Middle frontal gyrus (tissue), 1 donor: ENCODE results near the gene RMI2.
"Not testable (repeated sequence)": the region's sequence is repeated elsewhere in the genome, so short reads cannot be mapped to it uniquely, and the experiment has no call there.

Experiments used
- DNase-seq: peaks from one replicate; pipeline ENCODE4 v3.0.0-alpha.2; 2015; ENCODE audit warnings: low spot score; ENCODE audit errors: extremely low spot score

RMI2 gene

DNA sequence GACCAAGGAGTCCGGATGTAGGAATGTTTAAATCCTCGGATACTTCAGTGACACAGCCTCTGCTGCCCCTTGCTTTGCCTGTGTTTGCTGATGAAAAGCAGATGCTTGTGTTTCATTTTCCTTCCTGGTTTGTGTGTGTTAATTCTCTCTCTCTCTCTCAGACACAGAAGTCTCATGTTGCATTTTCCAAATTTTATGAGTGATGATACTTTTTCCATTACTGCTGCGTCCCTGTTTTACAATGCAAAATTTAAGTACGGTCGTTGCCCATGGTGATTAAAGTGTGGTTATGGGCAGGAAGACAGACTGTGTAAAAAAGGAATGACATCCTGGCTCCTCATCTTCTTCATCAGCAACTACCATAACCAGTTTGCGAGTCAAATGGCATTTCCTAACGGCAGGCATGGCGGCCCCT lies 5.7 kb downstream of the RMI2 start:
- DNase-seq, result no peak

DNA sequence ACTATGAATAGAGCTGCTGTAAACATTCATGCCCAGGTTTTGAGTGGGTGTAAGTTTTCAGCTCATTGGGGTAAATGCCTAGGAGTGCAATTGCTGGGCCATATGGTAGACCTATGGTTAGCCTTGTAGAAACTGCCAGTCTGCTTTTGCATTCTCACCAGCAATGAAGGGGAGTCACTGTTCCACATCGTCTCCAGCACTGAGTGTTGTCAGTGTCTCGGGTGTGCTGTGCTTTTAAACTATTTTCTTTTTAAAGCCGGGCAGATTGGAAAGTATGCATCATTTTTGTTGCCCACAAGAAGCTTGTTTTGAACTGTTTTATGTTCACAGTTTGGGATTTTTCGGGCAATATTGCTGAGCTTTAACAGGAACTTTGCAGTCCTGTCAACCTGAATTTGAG lies 7.9 kb downstream of the RMI2 start:
- no peak for DNase-seq

GRCh38 chr16:11354407-11354732 lies 9.1 kb downstream of the RMI2 start:
- no peak for DNase-seq

DNA sequence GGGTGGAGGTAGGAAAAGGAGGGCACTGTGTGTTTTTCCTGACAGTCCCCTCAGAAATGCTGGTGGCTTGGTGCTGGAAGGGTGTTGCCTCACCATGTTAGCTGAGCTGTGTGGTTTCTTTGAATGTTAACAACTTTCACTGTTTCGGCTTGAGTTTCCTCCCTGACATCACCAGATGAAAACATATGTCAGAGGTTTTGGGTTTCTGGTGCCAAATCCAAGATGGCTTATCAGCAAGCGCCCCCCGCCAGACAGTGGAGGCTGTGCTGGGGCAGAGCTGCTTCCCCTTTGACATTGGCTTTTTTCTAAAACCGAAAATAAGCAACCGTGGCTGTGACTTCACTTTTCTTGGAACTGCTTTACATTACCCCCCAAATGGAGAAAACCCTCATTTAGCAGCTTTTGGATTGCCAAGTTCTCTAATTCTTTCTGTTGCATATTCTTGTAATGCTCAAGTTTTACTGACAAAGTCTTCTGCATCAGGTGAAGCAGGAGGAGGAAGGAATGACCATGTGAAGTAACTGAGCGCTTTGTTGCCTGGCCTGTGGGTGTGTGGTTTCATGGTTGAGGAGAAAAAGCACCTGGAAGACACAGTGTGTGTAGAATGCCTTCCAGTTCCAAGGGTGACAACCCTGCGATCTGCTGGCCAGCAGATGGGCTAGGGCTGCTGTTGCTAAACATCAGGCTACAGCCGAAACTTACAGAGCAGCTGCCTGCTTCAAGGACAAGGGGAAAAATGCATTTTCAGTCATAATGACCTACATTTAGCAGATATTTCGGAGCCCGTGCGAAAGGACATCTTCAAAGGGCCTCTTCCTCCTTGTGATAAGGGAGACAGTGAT lies 9.7 kb downstream of the RMI2 start:
- DNase-seq, result no peak

GRCh38 chr16:11355862-11356261 lies 10.6 kb downstream of the RMI2 start:
- DNase-seq, result no peak

DNA sequence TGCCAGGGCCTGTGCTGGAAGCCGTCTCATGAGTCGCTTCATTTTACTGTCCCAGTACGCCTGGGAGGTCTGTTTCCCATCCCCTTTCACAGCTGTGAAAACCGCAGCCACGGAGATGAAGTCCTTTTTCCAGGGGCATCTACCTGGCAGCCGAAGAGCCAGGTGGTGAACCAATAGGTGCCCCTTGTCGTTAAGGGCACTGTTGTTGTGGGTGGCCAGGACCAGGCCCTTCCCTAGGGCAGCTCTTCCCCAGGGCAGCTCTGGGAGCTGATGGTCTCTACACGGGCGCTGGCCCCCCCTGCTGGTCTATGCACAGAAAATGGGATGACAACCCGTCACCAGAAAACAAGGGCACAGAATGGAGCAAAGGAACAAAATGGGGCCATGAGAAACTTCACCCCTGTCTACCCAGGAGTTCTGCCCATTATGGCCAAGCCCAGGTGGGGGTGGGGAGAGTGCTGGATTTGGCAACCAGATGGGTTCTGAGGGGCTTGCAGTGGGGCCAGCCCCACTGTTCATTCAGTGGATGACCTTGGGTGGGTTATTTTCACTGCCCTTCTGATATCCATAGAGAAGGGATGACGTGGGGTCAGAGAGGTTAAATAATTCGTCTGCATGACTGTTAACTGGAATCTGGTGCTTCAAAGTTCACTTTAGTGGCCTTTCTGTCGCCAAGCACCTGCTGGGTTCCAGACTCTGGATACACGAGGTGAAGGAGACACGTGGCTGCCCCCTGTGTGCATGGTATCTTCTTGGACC lies 11.5 kb downstream of the RMI2 start:
- DNase-seq, result no peak

- DNase-seq, result no peak
These were observed 13.3 kb downstream of the RMI2 start for GRCh38 chr16:11358531-11358930.

DNA sequence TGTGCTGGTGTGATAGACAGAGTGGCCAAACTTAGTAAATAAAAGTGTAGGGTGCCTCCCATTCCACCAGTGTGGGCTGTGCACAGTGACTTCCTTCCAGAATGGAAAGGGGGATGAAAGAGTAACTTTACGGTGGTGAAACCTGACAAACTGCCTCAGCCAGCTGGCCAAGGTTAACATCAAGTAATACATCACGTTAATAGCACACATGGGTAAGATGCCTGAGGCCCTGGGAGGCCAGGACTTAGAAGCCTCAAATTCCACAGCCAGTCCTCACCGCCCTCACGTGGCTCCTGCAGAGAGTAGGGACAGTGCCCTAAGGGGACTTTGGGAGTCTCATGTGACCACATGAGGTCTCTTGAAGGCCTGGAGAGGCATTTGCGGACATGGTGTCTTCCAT lies 14.1 kb downstream of the RMI2 start:
- DNase-seq, result no peak

- no peak for DNase-seq
These were observed 15.5 kb downstream of the RMI2 start for GRCh38 chr16:11360641-11361373.

DNA sequence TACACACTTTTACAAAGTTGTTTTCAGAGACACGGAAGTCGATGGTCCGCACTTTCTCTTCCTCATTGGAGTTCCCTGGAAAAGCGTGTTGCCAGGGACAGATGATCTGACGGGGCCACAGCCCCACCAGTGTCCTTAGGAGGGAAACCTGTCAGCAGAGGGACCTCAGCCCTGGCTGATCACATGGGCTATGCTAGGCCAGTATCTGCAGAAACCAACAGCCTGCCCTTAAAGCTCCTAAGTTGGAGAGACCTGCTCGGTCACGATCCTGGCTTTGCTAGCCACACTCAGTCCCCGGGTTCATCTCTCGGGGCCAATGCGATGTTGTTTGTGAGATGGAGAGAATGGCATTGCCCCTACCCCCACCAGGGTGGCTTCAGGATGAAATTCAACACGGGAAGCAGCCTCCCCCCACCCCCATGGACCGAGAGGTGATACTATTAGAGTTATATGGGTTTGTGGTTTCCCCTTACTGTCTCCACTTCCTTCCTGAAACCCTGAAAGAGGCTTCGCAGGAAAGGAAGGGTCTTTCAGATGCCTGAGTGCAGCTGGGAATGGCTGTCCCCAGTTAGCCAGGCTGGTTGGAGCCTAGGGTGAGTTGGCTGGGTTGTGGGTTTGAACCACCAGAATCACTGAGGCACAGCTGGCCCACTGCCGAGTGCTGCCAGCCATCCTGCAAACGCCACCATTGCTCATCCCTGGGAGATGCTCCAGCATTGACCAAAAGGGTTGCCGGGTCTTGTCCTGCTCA lies 16.6 kb downstream of the RMI2 start:
- DNase-seq, result no peak

DNA sequence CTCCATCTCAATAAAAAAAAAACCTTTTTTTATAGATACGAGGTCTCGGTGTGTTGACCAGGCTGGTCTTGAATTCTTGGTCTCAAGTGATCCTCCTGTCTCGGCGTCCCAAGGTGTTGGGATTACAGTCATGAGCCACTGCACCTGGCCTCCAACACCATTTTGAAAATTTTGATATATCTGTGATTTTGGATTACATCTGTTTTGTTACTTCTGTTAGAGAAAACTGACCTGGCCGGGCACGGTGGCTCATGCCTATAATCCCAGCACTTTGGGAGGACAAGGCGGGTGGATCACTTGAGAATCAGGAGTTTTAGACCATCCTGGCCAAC lies 18.6 kb downstream of the RMI2 start:
- no peak for DNase-seq

- no peak for DNase-seq
These were observed 22.2 kb downstream of the RMI2 start for GRCh38 chr16:11367483-11367906.

GRCh38 chr16:11370084-11370931 lies 25.0 kb downstream of the RMI2 start:
- no peak for DNase-seq

GRCh38 chr16:11370932-11371279 lies 25.6 kb downstream of the RMI2 start:
- DNase-seq, result not testable (repeated sequence)

GRCh38 chr16:11372073-11372828 lies 27.0 kb downstream of the RMI2 start:
- no peak for DNase-seq

- DNase-seq, result no peak
These were observed 27.6 kb downstream of the RMI2 start for GRCh38 chr16:11372829-11373306.

- no peak for DNase-seq
These were observed 29.0 kb downstream of the RMI2 start for GRCh38 chr16:11374255-11374654.

DNA sequence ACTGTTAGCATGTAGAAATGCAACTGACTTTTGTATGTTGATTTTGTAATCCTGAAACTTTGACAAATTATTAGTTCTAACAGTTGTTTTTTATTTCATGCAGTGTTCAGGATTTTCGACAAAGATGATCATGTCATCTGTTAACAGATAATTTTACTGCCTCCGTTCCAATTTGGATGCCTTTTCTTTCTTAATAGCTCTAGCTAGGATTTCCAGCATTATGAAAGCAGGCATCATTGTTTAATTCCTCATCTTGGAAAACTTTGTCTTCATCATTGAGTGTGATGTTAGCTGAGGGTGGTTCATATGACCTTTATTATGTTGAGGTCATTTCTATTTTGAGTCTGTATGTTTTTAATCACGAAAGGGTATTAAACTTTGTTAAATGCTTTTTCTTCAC lies 31.9 kb downstream of the RMI2 start:
- DNase-seq, result no peak

DNA sequence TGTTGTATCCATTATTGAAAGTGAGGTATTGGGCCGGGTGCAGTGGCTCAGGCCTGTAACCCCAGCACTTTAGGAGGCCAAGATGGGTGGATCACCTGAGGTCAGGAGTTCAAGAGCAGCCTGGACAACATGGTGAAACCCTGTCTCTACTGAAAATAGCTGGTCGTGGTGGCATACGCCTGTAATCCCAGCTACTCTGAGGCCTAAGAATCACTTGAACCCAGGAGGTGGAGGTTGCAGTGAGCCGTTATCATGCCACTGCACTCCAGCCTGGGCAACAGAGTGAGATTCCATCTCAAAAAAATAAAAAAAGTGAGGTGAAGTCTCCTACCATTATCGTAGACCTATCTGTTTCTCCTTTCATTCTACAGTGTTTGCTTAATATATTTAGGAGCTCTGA lies 33.7 kb downstream of the RMI2 start:
- not testable (repeated sequence) for DNase-seq

- no peak for DNase-seq
These were observed 34.2 kb downstream of the RMI2 start for GRCh38 chr16:11379420-11379819.
